Lower leg skin (tissue), 3 donors: ENCODE data around the gene TSHZ2.
"Not testable (repeated sequence)": the region's sequence is repeated elsewhere in the genome, so short reads cannot be mapped to it uniquely, and the experiment has no call there.

Experiments used
- POLR2A ChIP-seq, 2 donors: fragments of 450-650 bp; IDR thresholded peaks; one replicate each; pipeline ENCODE4 v1.6.1; 2016 to 2017; ENCODE audit warnings: antibody characterized with exemption in 2 of 2, mild to moderate bottlenecking in 1 of 2, moderate library complexity in 1 of 2
- TF ChIP-seq, protein P1 (sequence below), 3 donors: fragments of 450-650 bp; IDR thresholded peaks; one replicate each; pipeline ENCODE4 v1.5.1; 2016; ENCODE audit warnings: antibody characterized with exemption in 3 of 3, mild to moderate bottlenecking in 3 of 3, moderate library complexity in 2 of 3

DNA sequence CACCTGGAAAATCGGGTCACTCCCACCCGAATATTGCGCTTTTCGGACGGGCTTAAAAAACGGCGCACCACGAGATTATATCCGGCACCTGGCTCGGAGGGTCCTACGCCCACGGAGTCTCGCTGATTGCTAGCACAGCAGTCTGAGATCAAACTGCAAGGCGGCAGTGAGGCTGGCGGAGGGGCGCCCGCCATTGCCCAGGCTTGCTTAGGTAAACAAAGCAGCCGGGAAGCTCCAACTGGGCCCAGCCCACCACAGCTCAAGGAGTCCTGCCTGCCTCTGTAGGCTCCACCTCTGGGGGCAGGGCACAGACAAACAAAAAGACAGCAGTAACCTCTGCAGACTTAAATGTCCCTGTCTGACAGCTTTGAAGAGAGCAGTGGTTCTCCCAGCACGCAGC is 531.9 kb downstream of the TSHZ2 start:
- TF ChIP-seq, protein P1, sequence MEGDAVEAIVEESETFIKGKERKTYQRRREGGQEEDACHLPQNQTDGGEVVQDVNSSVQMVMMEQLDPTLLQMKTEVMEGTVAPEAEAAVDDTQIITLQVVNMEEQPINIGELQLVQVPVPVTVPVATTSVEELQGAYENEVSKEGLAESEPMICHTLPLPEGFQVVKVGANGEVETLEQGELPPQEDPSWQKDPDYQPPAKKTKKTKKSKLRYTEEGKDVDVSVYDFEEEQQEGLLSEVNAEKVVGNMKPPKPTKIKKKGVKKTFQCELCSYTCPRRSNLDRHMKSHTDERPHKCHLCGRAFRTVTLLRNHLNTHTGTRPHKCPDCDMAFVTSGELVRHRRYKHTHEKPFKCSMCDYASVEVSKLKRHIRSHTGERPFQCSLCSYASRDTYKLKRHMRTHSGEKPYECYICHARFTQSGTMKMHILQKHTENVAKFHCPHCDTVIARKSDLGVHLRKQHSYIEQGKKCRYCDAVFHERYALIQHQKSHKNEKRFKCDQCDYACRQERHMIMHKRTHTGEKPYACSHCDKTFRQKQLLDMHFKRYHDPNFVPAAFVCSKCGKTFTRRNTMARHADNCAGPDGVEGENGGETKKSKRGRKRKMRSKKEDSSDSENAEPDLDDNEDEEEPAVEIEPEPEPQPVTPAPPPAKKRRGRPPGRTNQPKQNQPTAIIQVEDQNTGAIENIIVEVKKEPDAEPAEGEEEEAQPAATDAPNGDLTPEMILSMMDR (IDR thresholded peaks at IDR 0.05): not testable (repeated sequence)
- not testable (repeated sequence) for TF ChIP-seq POLR2A (IDR thresholded peaks at IDR 0.05)
